H1 (cell line): ENCODE data around the gene TMEM237. TPM values are rescaled to one million over a fixed set of nuclear protein-coding genes. Genes with fewer than 3 reads are reported as not detected.

Experiments
- CTCF ChIA-PET: fragments of 300-600 bp; sonication (Branson Sonifier 250); formaldehyde crosslinking; loops from one replicate; lab custom pipeline; 2021; ENCODE audit not compliant: partially characterized antibody; lab: Charles Lee
- POLR2A ChIA-PET: fragments of 300-600 bp; sonication (Branson Sonifier 250); formaldehyde crosslinking; loops from one replicate; lab custom pipeline; 2021; ENCODE audit warnings: inconsistent platforms; ENCODE audit not compliant: partially characterized antibody; lab: Charles Lee
- DNase-seq, 2 experiments: peaks; one replicate each; pipeline versions ENCODE4 v3.0.0 to v3.0.0-alpha.2; 2010 to 2022; ENCODE audit warnings: low spot score in 2 of 2, low read depth in 1 of 2, mixed read lengths in 1 of 2
- FAIRE-seq: peaks from 2 replicates; lab custom pipeline; 2011; peaks lifted over from hg19 to GRCh38; lab: Jason Lieb, UNC
- H2AFZ ChIP-seq: 2 replicates; pipeline ENCODE4 v1.8.1; 2012; ENCODE audit warnings: low read length, inconsistent platforms
- H2AK5ac ChIP-seq: 2 replicates; pipeline ENCODE4 v1.6.1; 2013; ENCODE audit warnings: low read depth, low read length
- H2BK120ac ChIP-seq: replicated peaks from 2 replicates; pipeline ENCODE3; 2013; ENCODE audit warnings: low read depth, low read length, inconsistent platforms
- H2BK12ac ChIP-seq: 2 replicates; pipeline ENCODE4 v1.6.1; 2013; ENCODE audit warnings: low read depth, low read length
- H2BK15ac ChIP-seq: 2 replicates; pipeline ENCODE4 v1.6.1; 2013; ENCODE audit warnings: low read length
- H2BK20ac ChIP-seq: 2 replicates; pipeline ENCODE4 v1.6.1; 2013; ENCODE audit warnings: low read length
- H2BK5ac ChIP-seq: 2 replicates; pipeline ENCODE4 v1.6.1; 2013; ENCODE audit warnings: low read depth, low read length
- H3K14ac ChIP-seq: 2 replicates; pipeline ENCODE4 v1.6.1; 2013; ENCODE audit warnings: inconsistent platforms; ENCODE audit not compliant: insufficient read length
- H3K18ac ChIP-seq: 2 replicates; pipeline ENCODE4 v1.6.1; 2013; ENCODE audit warnings: low read length; ENCODE audit errors: extremely low read depth
- H3K23ac ChIP-seq: 2 replicates; pipeline ENCODE4 v1.6.1; 2013; ENCODE audit warnings: inconsistent platforms; ENCODE audit not compliant: insufficient read length
- H3K23me2 ChIP-seq: 2 replicates; pipeline ENCODE4 v1.6.1; 2013; ENCODE audit warnings: low read depth, low read length
- H3K27ac ChIP-seq: 2 replicates; pipeline ENCODE4 v1.6.1; 2011; ENCODE audit warnings: low read depth, low read length, inconsistent platforms
- H3K27me3 ChIP-seq, 4 experiments: replicated peaks in 1 of 4; 1 replicate in 1 of 4; 2 replicates in 3 of 4; pipeline versions ENCODE4 v1.6.1 to v1.8.1; 2011 to 2013; ENCODE audit warnings: low read length in 3 of 4, mild to moderate bottlenecking in 3 of 4, inconsistent platforms in 2 of 4, mixed read lengths in 2 of 4, moderate library complexity in 1 of 4; ENCODE audit not compliant: control insufficient read depth in 3 of 4, insufficient read depth in 3 of 4; ENCODE audit errors: extremely low read depth in 1 of 4
- H3K36me3 ChIP-seq, 4 experiments: 2 replicates each; pipeline versions ENCODE4 v1.6.1 to v1.8.1; 2011 to 2013; ENCODE audit warnings: mild to moderate bottlenecking in 4 of 4, low read length in 3 of 4, moderate library complexity in 2 of 4, control low read depth in 1 of 4, inconsistent platforms in 1 of 4; ENCODE audit not compliant: insufficient read depth in 4 of 4, control insufficient read depth in 2 of 4
- H3K4ac ChIP-seq: replicated peaks from 2 replicates; pipeline ENCODE3; 2013; ENCODE audit warnings: low read length, low read depth, mixed read lengths, inconsistent platforms; ENCODE audit not compliant: insufficient read length
- H3K4me1 ChIP-seq, 4 experiments: replicated peaks in 1 of 4; 1 replicate in 1 of 4; 2 replicates in 3 of 4; pipeline versions ENCODE4 v1.6.1 to v1.8.1; 2011 to 2013; ENCODE audit warnings: low read length in 3 of 4, inconsistent platforms in 2 of 4, mixed read lengths in 1 of 4; ENCODE audit not compliant: insufficient read depth in 4 of 4, control insufficient read depth in 3 of 4
- H3K4me2 ChIP-seq, 2 experiments: 2 replicates each; pipeline versions ENCODE4 v1.6.1 to v1.8.1; 2011 to 2013; ENCODE audit warnings: low read depth in 2 of 2, low read length in 2 of 2, control low read depth in 1 of 2, inconsistent platforms in 1 of 2, mild to moderate bottlenecking in 1 of 2; ENCODE audit not compliant: insufficient read depth in 1 of 2
- H3K4me3 ChIP-seq, 4 experiments: fragments of 200-600, 300-600 bp in 1 of 4; sonication (generic), shearing (Covaris generic), sonication (Bioruptor Twin) in 1 of 4; 2 replicates each; pipeline versions ENCODE4 v1.5.1 to v1.8.1; 2011 to 2016; ENCODE audit warnings: low read length in 4 of 4, low read depth in 3 of 4, control low read depth in 2 of 4, inconsistent platforms in 2 of 4, mild to moderate bottlenecking in 2 of 4, mixed read lengths in 1 of 4, moderate library complexity in 1 of 4; ENCODE audit not compliant: insufficient read depth in 2 of 4; ENCODE audit errors: extremely low read depth in 1 of 4
- H3K56ac ChIP-seq: replicated peaks from 2 replicates; pipeline ENCODE3; 2013; ENCODE audit warnings: low read depth, mild to moderate bottlenecking, mixed read lengths, low read length, inconsistent platforms; ENCODE audit not compliant: insufficient read length
- H3K79me1 ChIP-seq: 2 replicates; pipeline ENCODE4 v1.6.1; 2013; ENCODE audit warnings: low read depth, low read length, control low read depth
- H3K79me2 ChIP-seq, 2 experiments: 2 replicates each; pipeline versions ENCODE4 v1.6.1 to v1.8.1; 2012 to 2013; ENCODE audit warnings: low read length in 2 of 2, mild to moderate bottlenecking in 2 of 2, inconsistent platforms in 1 of 2; ENCODE audit not compliant: insufficient read depth in 2 of 2, control insufficient read depth in 1 of 2
- H3K9ac ChIP-seq, 4 experiments: replicated peaks in 1 of 4; 1 replicate in 1 of 4; 2 replicates in 3 of 4; pipeline versions ENCODE4 v1.6.1 to v1.8.1; 2011 to 2013; ENCODE audit warnings: low read depth in 3 of 4, low read length in 3 of 4, control low read depth in 2 of 4, mild to moderate bottlenecking in 2 of 4, moderate library complexity in 2 of 4, inconsistent platforms in 1 of 4; ENCODE audit errors: extremely low read depth in 1 of 4
- H3K9me3 ChIP-seq, 2 experiments: 2 replicates each; pipeline versions ENCODE4 v1.6.1 to v1.8.1; 2012 to 2013; ENCODE audit warnings: mild to moderate bottlenecking in 2 of 2, moderate library complexity in 2 of 2, control low read depth in 1 of 2, inconsistent platforms in 1 of 2, low read depth in 1 of 2, low read length in 1 of 2, mixed read lengths in 1 of 2; ENCODE audit not compliant: insufficient read depth in 2 of 2
- H4K20me1 ChIP-seq, 2 experiments: replicated peaks in 1 of 2; 2 replicates each; pipeline versions ENCODE3 to v1.8.1; 2011 to 2013; ENCODE audit warnings: inconsistent platforms in 2 of 2, low read length in 2 of 2, mild to moderate bottlenecking in 1 of 2; ENCODE audit not compliant: insufficient read depth in 2 of 2, control insufficient read depth in 1 of 2
- H4K5ac ChIP-seq: 2 replicates; pipeline ENCODE4 v1.6.1; 2013; ENCODE audit warnings: low read length, low read depth, mixed read lengths, inconsistent platforms; ENCODE audit not compliant: insufficient read length
- H4K8ac ChIP-seq: 2 replicates; pipeline ENCODE4 v1.8.0; 2013; ENCODE audit warnings: mild to moderate bottlenecking, moderate library complexity, low read length, inconsistent platforms; ENCODE audit not compliant: insufficient read depth; ENCODE audit errors: extremely low read depth
- H4K91ac ChIP-seq: replicated peaks from 2 replicates; pipeline ENCODE3; 2013; ENCODE audit warnings: low read length, mixed read lengths, inconsistent platforms; ENCODE audit not compliant: insufficient read length
- CEBPB ChIP-seq: IDR thresholded peaks from 2 replicates; pipeline ENCODE4 v1.6.1; 2012; ENCODE audit warnings: low read depth, low read length
- CTBP2 ChIP-seq: IDR thresholded peaks from 2 replicates; pipeline ENCODE4 v1.7.0; 2011; ENCODE audit warnings: borderline replicate concordance, mild to moderate bottlenecking, moderate library complexity, mixed read lengths, low read length; ENCODE audit not compliant: insufficient read depth, insufficient read length
- GTF2F1 ChIP-seq: IDR thresholded peaks from 2 replicates; pipeline ENCODE4 v1.6.1; 2012; ENCODE audit warnings: low read depth, low read length, improper control_type of control experiment, borderline replicate concordance
- HDAC2 ChIP-seq, 2 experiments: fragments of 300-600 bp in 1 of 2; sonication (generic) in 1 of 2; IDR thresholded peaks; 2 replicates each; pipeline ENCODE4 v1.6.1; 2011 to 2012; ENCODE audit warnings: low read depth in 2 of 2, low read length in 2 of 2, mild to moderate bottlenecking in 2 of 2, moderate library complexity in 2 of 2, borderline replicate concordance in 1 of 2, inconsistent platforms in 1 of 2
- KDM5A ChIP-seq: fragments of 200-600 bp; IDR thresholded peaks from 2 replicates; pipeline ENCODE4 v1.7.1; 2012; ENCODE audit warnings: mild to moderate bottlenecking, low read length, inconsistent platforms, mixed read lengths
- RBBP5 ChIP-seq: IDR thresholded peaks from 2 replicates; pipeline ENCODE4 v1.7.1; 2012; ENCODE audit warnings: low read depth, mild to moderate bottlenecking, inconsistent platforms, low read length, moderate library complexity, borderline replicate concordance
- RNF2 ChIP-seq: fragments of 200-900, 300-1000 bp; sonication (generic); IDR thresholded peaks from 2 replicates; pipeline ENCODE4 v1.7.1; 2016; ENCODE audit warnings: borderline replicate concordance, low read depth, mild to moderate bottlenecking, antibody characterized with exemption, low read length; ENCODE audit not compliant: poor library complexity, severe bottlenecking; ENCODE audit errors: missing control alignments
- RXRA ChIP-seq: IDR thresholded peaks from 2 replicates; pipeline ENCODE4 v1.6.1; 2011; ENCODE audit warnings: low read depth, mild to moderate bottlenecking, low read length, moderate library complexity; ENCODE audit not compliant: insufficient read depth
- SIN3A ChIP-seq, 2 experiments: IDR thresholded peaks in 1 of 2; conservative IDR thresholded peaks in 1 of 2; 2 replicates each; pipeline ENCODE4 v1.6.1; 2011 to 2012; ENCODE audit warnings: low read length in 2 of 2, improper control_type of control experiment in 1 of 2, low read depth in 1 of 2, mild to moderate bottlenecking in 1 of 2
- SIRT6 ChIP-seq: IDR thresholded peaks from one replicate; pipeline ENCODE4 v1.7.1; 2012; ENCODE audit warnings: low read length, inconsistent platforms
- SP2 ChIP-seq: IDR thresholded peaks from 2 replicates; pipeline ENCODE4 v1.6.1; 2012; ENCODE audit warnings: mild to moderate bottlenecking, low read length, inconsistent platforms
- ZNF274 ChIP-seq: IDR thresholded peaks from 2 replicates; pipeline ENCODE4 v1.7.0; 2012; ENCODE audit warnings: low read length, borderline replicate concordance; ENCODE audit errors: extremely low read depth
- WGBS, 2 experiments: shearing (Covaris generic) in 1 of 2; methylation state at CpG; one replicate each; pipeline versions ENCODE4 v1.1.6 to v1.1.7; 2013 to 2015; ENCODE audit warnings: low lambda C conversion rate in 2 of 2, mixed read lengths in 2 of 2, inconsistent platforms in 1 of 2, low coverage in 1 of 2, missing lambda C conversion rate in 1 of 2; ENCODE audit not compliant: insufficient replicate concordance in 2 of 2, insufficient coverage in 1 of 2, insufficient read length in 1 of 2; ENCODE audit errors: extremely low coverage in 1 of 2, missing lambda C conversion rate in 1 of 2; 5-methylcytosine and 5-hydroxymethylcytosine counted together
- polyA plus RNA-seq, 7 experiments: library from polyadenylated mRNA; depleted of rRNA in 3 of 7; stranded (reverse) in 5 of 7; unstranded in 2 of 7; fragments of >200 nt in 5 of 7; fragments of 200-250 nt in 2 of 7; gene quantifications; 1 replicate in 5 of 7; 2 replicates in 1 of 7; 4 replicates in 1 of 7; pipeline versions ENCODE4 v1.2.1 to v1.2.3, GENCODE V29; 2011 to 2013; ENCODE audit warnings: missing spikeins in 2 of 7, mixed read lengths in 2 of 7
- total RNA-seq: library from RNA; stranded (reverse); fragmentation: NEBNext Ultra II Directional; extraction: Animal tissue kit (Norgen Biotek cat#: 25700); gene quantifications from 2 replicates; pipeline ENCODE4 v1.2.1, GENCODE V29; 2021

TMEM237 gene
- total and polyA plus RNA-seq, 2 of the 8 experiments (the other 6 are each of a cell fraction or from before 2014, with no cell fraction given): 26.1 to 41.0 TPM

- Histone ChIP-seq H3K9me3 (no peaks in the 10 kb centered on the region), H2BK120ac (no peak overlapping the region), H4K91ac (no peak overlapping the region), H2AK5ac (no peak overlapping the region), H3K23me2 (no peaks in the 10 kb centered on the region; the same call in 1 of the 2 replicates), H3K79me1 (no peaks in the 10 kb centered on the region), H3K9ac (no peak overlapping the region), H3K27ac (no peak overlapping the region), H2BK12ac (no peak overlapping the region), H2BK5ac (no peak overlapping the region), H4K20me1 (no peaks in the 10 kb centered on the region), H3K18ac (no peak overlapping the region), H3K23ac (no peak overlapping the region), H3K4me1 (peaks cover 0 to 6% (median 2%) of the 10 kb centered on the region in 4 experiments; a peak in 3 of 7 replicates), H3K79me2 (no peaks in the 10 kb centered on the region), H3K4me2 (no peak overlapping the region), H2BK15ac (no peak overlapping the region), H3K36me3 (no peaks in the 10 kb centered on the region), H3K4me3 (no peak overlapping the region), H3K14ac (no peak overlapping the region), H3K27me3 (no peaks in the 10 kb centered on the region), H4K8ac (no peak overlapping the region), H2BK20ac (no peak overlapping the region), H3K56ac (no peak overlapping the region), H4K5ac (no peak overlapping the region), H2AFZ (no peak overlapping the region), H3K4ac (no peak overlapping the region)
- ChIA-PET POLR2A (no interaction called here), CTCF (interaction anchor here (1.1 to 6.2 kb wide), 6 partner anchors 11 to 22 kb away, joined by 3 to 37 read pairs (median 6); partner anchors contain the start of gene MPP4)
- WGBS, 2 experiments: 87% methylated on average over 6 of the region's 6 CpGs; no CpG with 5 or more reads in 1 of the 2 experiments
- DNase-seq: no peak
- FAIRE-seq: no peak
- no peak for TF ChIP-seq SP2
- no peak for TF ChIP-seq SIRT6
- TF ChIP-seq CEBPB: no peak
- TF ChIP-seq GTF2F1: no peak
- no peak for TF ChIP-seq RBBP5
- TF ChIP-seq RNF2: no peak
- no peak for TF ChIP-seq RXRA
- no peak for TF ChIP-seq SIN3A (conservative IDR thresholded peaks at IDR 0.05 in 1 of 2, IDR thresholded peaks at IDR 0.05 in 1 of 2; ENCODE audit: low read depth in 1 of 2, low read length in 2 of 2)
- TF ChIP-seq HDAC2 (IDR thresholded peaks at IDR 0.05; ENCODE audit: borderline replicate concordance in 1 of 2, low read depth in 2 of 2, low read length in 2 of 2): no peak
- TF ChIP-seq KDM5A: no peak
- TF ChIP-seq ZNF274: no peak
- no peak for TF ChIP-seq CTBP2
These were observed 35.1 kb upstream of the TMEM237 start for GRCh38 chr2:201678401-201678800.
